HCT116 (cell line): ENCODE results near the gene FAM78B.

ENCODE experiments used
- POLR2A ChIP-seq: IDR thresholded peaks from 2 replicates; pipeline ENCODE4 v1.7.0; 2011; ENCODE audit warnings: borderline replicate concordance; ENCODE audit not compliant: insufficient read depth, insufficient read length; ENCODE audit errors: extremely low read depth
- POLR2AphosphoS5 ChIP-seq: IDR thresholded peaks from 2 replicates; pipeline ENCODE4 v1.6.1; 2011; ENCODE audit warnings: mild to moderate bottlenecking, low read depth, low read length, moderate library complexity
- SP1 ChIP-seq: IDR thresholded peaks from 2 replicates; pipeline ENCODE4 v1.6.1; 2012; ENCODE audit warnings: low read depth
- ZNF274 ChIP-seq: fragments of 200-500 bp; sonication (Bioruptor generic); IDR thresholded peaks from 2 replicates; pipeline ENCODE4 v1.6.1; 2014; ENCODE audit warnings: mild to moderate bottlenecking, low read depth, low read length, inconsistent platforms
- TF ChIP-seq, protein P1 (sequence below), 3 experiments: fragments of 200-600 bp in 1 of 3; sonication (generic) in 1 of 3; IDR thresholded peaks in 2 of 3; conservative IDR thresholded peaks in 1 of 3; 2 replicates each; pipeline ENCODE4 v1.5.1; 2012 to 2017; ENCODE audit warnings: low read depth in 2 of 3, low read length in 2 of 3, antibody characterized with exemption in 1 of 3, borderline replicate concordance in 1 of 3, control low read depth in 1 of 3, mild to moderate bottlenecking in 1 of 3, mixed read lengths in 1 of 3, mixed run types in 1 of 3, moderate library complexity in 1 of 3; ENCODE audit not compliant: insufficient read depth in 1 of 3

DNA sequence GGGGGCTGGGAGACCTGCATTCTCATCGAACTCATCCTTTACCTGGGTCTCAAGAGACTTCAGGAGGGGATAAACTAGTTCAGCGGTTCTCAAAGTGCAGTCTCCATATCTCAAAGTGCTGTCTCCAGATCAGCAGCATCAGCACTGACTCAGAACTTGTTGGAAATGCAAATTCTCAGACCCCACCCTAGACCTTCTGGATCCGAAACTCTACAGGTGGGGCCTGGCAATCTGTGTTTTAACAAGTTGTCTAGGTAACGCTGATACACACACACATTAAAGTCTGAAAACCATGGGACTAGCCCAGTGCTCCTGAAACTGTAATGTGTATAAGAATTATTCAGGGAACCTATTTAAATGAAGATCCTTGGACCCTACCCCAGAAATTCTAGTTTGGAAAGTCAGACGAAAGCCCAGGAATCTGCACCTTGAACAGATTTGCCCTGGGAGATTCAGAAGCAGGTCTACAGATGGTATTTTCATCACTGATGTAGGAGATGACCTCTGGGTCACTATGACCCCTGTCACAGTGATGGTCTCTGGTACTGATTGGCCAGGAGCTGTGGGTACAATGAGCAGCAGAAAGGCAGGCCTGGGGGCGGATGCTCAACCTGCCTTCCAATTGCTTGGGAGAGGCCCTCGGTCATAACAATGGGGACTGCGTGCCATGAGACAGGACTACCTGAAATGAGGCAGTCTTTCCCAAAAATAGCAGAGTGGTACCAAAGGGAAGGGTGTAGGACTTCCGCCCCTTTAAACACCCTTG, 127.2 kb downstream of the FAM78B start:
- TF ChIP-seq POLR2AphosphoS5 (no peak), POLR2A (no peak), ZNF274 (no peak), SP1 (no peak)
- TF ChIP-seq, protein P1, sequence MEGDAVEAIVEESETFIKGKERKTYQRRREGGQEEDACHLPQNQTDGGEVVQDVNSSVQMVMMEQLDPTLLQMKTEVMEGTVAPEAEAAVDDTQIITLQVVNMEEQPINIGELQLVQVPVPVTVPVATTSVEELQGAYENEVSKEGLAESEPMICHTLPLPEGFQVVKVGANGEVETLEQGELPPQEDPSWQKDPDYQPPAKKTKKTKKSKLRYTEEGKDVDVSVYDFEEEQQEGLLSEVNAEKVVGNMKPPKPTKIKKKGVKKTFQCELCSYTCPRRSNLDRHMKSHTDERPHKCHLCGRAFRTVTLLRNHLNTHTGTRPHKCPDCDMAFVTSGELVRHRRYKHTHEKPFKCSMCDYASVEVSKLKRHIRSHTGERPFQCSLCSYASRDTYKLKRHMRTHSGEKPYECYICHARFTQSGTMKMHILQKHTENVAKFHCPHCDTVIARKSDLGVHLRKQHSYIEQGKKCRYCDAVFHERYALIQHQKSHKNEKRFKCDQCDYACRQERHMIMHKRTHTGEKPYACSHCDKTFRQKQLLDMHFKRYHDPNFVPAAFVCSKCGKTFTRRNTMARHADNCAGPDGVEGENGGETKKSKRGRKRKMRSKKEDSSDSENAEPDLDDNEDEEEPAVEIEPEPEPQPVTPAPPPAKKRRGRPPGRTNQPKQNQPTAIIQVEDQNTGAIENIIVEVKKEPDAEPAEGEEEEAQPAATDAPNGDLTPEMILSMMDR (IDR thresholded peaks at IDR 0.05 in 2 of 3, conservative IDR thresholded peaks at IDR 0.05 in 1 of 3; ENCODE audit: borderline replicate concordance in 1 of 3, insufficient read depth in 1 of 3, low read depth in 2 of 3, low read length in 2 of 3) = no peak
